Transverse colon (tissue), 4 donors: ENCODE measurements around the gene ARHGAP24. TPM values are rescaled to one million over a fixed set of nuclear protein-coding genes. Genes with fewer than 3 reads are reported as not detected.

Experiments
- DNase-seq: peaks from one replicate; pipeline ENCODE4 v3.0.0-alpha.2; 2019
- H3K27ac ChIP-seq, 4 donors: fragments of 200-600 bp; sonication (generic); 2 replicates each; pipeline ENCODE4 v1.5.1; 2016 to 2018; ENCODE audit warnings: inconsistent platforms in 4 of 4
- H3K27me3 ChIP-seq: fragments of 200-600 bp; sonication (generic); 2 replicates; pipeline ENCODE4 v1.5.1; 2017; ENCODE audit warnings: inconsistent platforms
- H3K36me3 ChIP-seq, 4 donors: fragments of 200-600 bp; sonication (generic); 2 replicates each; pipeline ENCODE4 v1.5.1; 2017 to 2019; ENCODE audit warnings: inconsistent platforms in 4 of 4
- H3K4me1 ChIP-seq, 4 donors: fragments of 200-600 bp; sonication (generic); 2 replicates each; pipeline ENCODE4 v1.5.1; 2017 to 2020; ENCODE audit warnings: inconsistent platforms in 4 of 4
- H3K4me3 ChIP-seq, 4 donors: fragments of 200-600 bp; sonication (generic); 1 replicate in 1 of 4; 2 replicates in 3 of 4; pipeline versions ENCODE4 v1.5.1 to v1.6.1; 2017 to 2019; ENCODE audit warnings: inconsistent platforms in 4 of 4
- H3K9me3 ChIP-seq, 2 donors: fragments of 200-600 bp; sonication (generic); 2 replicates each; pipeline ENCODE4 v1.5.1; 2017 to 2019; ENCODE audit warnings: inconsistent platforms in 2 of 2
- EP300 ChIP-seq: sonication (generic); formaldehyde crosslinking; IDR thresholded peaks from one replicate; pipeline ENCODE4 v1.6.1; 2017; ENCODE audit warnings: antibody characterized with exemption, low read depth
- POLR2A ChIP-seq: fragments of 450-650 bp; IDR thresholded peaks from one replicate; pipeline ENCODE4 v1.6.1; 2016; ENCODE audit warnings: antibody characterized with exemption, mild to moderate bottlenecking, moderate library complexity
- POLR2AphosphoS5 ChIP-seq, 3 donors: sonication (generic); formaldehyde crosslinking; IDR thresholded peaks; one replicate each; pipeline ENCODE4 v1.6.1; 2016; ENCODE audit warnings: antibody characterized with exemption in 3 of 3
- WGBS, 2 donors: methylation state at CpG; one replicate each; pipeline ENCODE4 v1.1.5; 2018; ENCODE audit warnings: low coverage in 1 of 2; 5-methylcytosine and 5-hydroxymethylcytosine counted together
- in situ Hi-C, 4 donors: fragments of 200-750 bp; cut with MboI; loops; one replicate each; pipeline versions ENCODE4 v1.15.0 to v1.15.1; 2017; ENCODE audit warnings: low sequenced_read_pairs in 3 of 4, low pct_ligation_motif_present in 1 of 4, low pct_unique_long_range_greater_than_20kb in 1 of 4
- intact Hi-C: fragments of 100-400 bp; cut with DNase I; formaldehyde crosslinking; loops from one replicate; pipeline ENCODE4 v1.15.1; 2023; ENCODE audit warnings: low total_unique reads
- total RNA-seq, 4 donors: library from RNA; depleted of rRNA; stranded (reverse); fragments of >200 nt; gene quantifications; one replicate each; pipeline ENCODE4 v1.1.0, GENCODE V29; 2016
- TF ChIP-seq, protein P1 (sequence below), 5 experiments: fragments of 200-600 bp in 3 of 5; fragments of 450-650 bp in 2 of 5; sonication (generic) in 3 of 5; IDR thresholded peaks; 1 replicate in 2 of 5; 2 replicates in 3 of 5; pipeline ENCODE4 v1.5.1; 2016 to 2017; ENCODE audit warnings: antibody characterized with exemption in 5 of 5, inconsistent platforms in 3 of 5, mild to moderate bottlenecking in 2 of 5, moderate library complexity in 1 of 5

Gene ARHGAP24
- total RNA-seq, 4 donors from 2014 or later: 4.2 to 32.0 (median 12.6) TPM

DNA sequence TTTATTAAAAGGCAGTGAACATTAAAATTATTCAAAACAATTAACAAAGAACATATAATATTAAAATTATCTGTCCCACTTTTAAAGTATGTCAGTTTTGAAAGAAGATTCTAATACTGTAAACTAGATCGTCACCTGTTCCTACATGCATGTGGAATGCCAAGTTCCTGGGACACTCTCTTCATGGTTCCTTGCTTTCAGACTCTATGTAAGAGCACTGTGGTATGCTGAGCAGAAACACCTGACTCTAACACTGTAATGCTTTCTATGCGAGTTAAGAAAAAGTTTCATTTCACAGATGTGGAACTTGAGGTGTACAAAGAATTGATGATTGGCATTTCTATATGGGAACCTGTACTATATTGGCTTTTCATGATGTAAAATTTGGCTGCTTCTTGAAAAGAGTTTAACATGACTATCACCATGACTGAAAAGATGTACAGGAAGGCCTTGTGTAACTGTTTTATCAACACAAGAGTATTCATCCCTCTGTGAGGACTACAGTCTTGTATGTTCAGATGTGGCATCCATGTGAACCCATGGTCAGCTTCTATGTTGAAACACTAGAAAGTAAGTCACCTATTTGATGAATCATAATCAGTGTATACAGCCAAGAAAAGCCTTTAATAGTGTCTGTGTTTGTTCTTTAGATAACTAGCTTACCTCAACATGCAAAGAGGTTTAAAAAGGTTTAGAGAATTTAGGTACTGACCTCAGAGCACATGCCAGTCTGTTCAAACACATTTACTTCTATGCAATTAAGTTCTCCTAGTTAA is 354.5 kb downstream of the ARHGAP24 start:
- no peaks in the 10 kb centered on the region for H3K9me3 ChIP-seq
- no peak overlapping the region for H3K4me3 ChIP-seq
- H3K36me3 ChIP-seq: no peaks in the 10 kb centered on the region
- intact Hi-C loops (no loop called here), in situ Hi-C loops (no loop called here)
- no peak for DNase-seq
- H3K27ac ChIP-seq: no peak overlapping the region
- 66 to 67% methylated on average over 2 of the region's 2 CpGs for WGBS, 2 donors
- H3K27me3 ChIP-seq: no peaks in the 10 kb centered on the region
- no peak for TF ChIP-seq POLR2A
- TF ChIP-seq, protein P1, sequence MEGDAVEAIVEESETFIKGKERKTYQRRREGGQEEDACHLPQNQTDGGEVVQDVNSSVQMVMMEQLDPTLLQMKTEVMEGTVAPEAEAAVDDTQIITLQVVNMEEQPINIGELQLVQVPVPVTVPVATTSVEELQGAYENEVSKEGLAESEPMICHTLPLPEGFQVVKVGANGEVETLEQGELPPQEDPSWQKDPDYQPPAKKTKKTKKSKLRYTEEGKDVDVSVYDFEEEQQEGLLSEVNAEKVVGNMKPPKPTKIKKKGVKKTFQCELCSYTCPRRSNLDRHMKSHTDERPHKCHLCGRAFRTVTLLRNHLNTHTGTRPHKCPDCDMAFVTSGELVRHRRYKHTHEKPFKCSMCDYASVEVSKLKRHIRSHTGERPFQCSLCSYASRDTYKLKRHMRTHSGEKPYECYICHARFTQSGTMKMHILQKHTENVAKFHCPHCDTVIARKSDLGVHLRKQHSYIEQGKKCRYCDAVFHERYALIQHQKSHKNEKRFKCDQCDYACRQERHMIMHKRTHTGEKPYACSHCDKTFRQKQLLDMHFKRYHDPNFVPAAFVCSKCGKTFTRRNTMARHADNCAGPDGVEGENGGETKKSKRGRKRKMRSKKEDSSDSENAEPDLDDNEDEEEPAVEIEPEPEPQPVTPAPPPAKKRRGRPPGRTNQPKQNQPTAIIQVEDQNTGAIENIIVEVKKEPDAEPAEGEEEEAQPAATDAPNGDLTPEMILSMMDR (IDR thresholded peaks at IDR 0.05): no peak
- TF ChIP-seq EP300: no peak
- no peak for TF ChIP-seq POLR2AphosphoS5 (IDR thresholded peaks at IDR 0.05)
- H3K4me1 ChIP-seq: peaks cover 9 to 33% (median 17%) of the 10 kb centered on the region in 4 donors

DNA sequence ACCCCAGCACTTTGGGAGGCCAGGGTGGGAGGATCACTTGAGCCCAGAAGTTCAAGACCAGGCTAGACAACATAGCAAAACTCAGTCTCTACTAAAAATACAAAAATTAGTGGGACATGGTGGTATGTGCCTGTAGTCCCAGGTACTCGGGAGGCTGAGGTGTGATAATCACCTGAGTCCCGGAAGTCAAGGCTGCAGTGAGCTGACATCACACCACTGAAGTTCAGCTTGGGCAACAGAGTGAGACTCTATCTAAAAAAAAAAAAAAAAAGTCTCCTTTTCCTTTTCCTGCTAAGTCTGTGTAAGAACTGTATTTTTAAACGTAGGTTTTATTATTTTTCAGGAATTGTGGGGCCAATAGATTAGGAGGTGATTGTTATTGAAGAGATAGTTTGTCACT is 356.7 kb downstream of the ARHGAP24 start:
- H3K4me3 ChIP-seq: no peak overlapping the region
- H3K27me3 ChIP-seq: no peaks in the 10 kb centered on the region
- peaks cover 0 to 20% (median 7%) of the 10 kb centered on the region in 4 donors for H3K4me1 ChIP-seq
- in situ Hi-C loops: no loop called here
- H3K27ac ChIP-seq: no peak overlapping the region
- intact Hi-C loops: no loop called here
- TF ChIP-seq POLR2AphosphoS5 (IDR thresholded peaks at IDR 0.05) (no peak), POLR2A (no peak), EP300 (no peak)
- TF ChIP-seq, protein P1 (IDR thresholded peaks at IDR 0.05): no peak
- 84 to 94% methylated on average over 3 of the region's 3 CpGs for WGBS, 2 donors
- no peak for DNase-seq
- no peaks in the 10 kb centered on the region for H3K9me3 ChIP-seq
- H3K36me3 ChIP-seq: no peaks in the 10 kb centered on the region

DNA sequence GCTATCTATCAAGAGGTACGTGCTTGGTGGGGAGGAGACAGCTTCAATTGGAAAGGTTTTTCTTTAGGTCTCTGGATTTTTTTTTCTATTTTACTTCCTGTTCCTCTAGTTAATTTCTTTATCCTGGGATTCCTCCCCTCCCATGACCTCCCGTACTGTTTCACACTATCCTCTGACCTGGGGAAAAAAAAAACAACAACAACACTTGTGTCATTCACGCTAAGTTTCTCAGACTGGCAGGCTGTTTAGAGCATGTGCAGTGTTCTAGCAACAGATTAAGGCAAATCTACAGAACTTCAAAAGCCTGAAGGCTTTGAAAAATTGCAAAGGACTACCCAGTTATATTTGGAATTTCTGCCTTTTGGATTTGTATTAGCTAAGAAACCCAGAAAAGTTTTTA is 358.4 kb downstream of the ARHGAP24 start:
- H3K27me3 ChIP-seq: no peaks in the 10 kb centered on the region
- TF ChIP-seq POLR2A: no peak
- no peaks in the 10 kb centered on the region for H3K9me3 ChIP-seq
- no peaks in the 10 kb centered on the region for H3K36me3 ChIP-seq
- H3K27ac ChIP-seq: no peak overlapping the region
- no peak for DNase-seq
- 19 to 33% methylated on average over 3 of the region's 3 CpGs for WGBS, 2 donors
- no peak overlapping the region for H3K4me3 ChIP-seq
- in situ Hi-C loops: no loop called here
- intact Hi-C loops: no loop called here
- H3K4me1 ChIP-seq: peaks cover 0 to 6% (median 0%) of the 10 kb centered on the region in 4 donors

DNA sequence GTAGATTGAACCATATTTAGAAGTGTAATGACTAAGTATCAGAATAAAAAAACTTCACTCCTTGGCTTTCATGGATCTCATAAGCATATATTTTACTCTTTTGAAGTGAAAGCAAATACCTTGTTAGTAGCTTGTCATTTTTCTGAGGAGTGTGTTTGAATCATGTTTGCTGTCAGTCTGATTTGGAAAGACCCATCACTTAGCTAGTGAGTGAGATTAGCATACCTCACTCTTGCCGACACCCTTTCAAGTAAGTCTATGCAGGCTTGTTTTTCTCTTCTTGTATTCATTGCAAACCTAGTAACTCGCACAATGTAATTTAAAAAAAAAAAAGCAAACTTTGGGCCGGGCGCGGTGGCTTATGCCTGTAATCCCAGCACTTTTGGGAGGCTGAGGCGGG is 360.0 kb downstream of the ARHGAP24 start:
- intact Hi-C loops (no loop called here), in situ Hi-C loops (no loop called here)
- DNase-seq: no peak
- Histone ChIP-seq H3K4me1 (peaks cover 0 to 6% (median 0%) of the 10 kb centered on the region in 4 donors), H3K36me3 (no peaks in the 10 kb centered on the region), H3K4me3 (no peak overlapping the region), H3K27me3 (no peaks in the 10 kb centered on the region), H3K9me3 (no peaks in the 10 kb centered on the region), H3K27ac (no peak overlapping the region)
- WGBS, 2 donors: 95 to 98% methylated on average over 5 to 6 of the region's 6 CpGs
- no peak for TF ChIP-seq POLR2A
- TF ChIP-seq, protein P1 (IDR thresholded peaks at IDR 0.05): no peak
- TF ChIP-seq POLR2AphosphoS5 (IDR thresholded peaks at IDR 0.05): no peak
- no peak for TF ChIP-seq EP300
